Measurements from ENCODE around the gene BRAP.

The BRAP gene

DNA sequence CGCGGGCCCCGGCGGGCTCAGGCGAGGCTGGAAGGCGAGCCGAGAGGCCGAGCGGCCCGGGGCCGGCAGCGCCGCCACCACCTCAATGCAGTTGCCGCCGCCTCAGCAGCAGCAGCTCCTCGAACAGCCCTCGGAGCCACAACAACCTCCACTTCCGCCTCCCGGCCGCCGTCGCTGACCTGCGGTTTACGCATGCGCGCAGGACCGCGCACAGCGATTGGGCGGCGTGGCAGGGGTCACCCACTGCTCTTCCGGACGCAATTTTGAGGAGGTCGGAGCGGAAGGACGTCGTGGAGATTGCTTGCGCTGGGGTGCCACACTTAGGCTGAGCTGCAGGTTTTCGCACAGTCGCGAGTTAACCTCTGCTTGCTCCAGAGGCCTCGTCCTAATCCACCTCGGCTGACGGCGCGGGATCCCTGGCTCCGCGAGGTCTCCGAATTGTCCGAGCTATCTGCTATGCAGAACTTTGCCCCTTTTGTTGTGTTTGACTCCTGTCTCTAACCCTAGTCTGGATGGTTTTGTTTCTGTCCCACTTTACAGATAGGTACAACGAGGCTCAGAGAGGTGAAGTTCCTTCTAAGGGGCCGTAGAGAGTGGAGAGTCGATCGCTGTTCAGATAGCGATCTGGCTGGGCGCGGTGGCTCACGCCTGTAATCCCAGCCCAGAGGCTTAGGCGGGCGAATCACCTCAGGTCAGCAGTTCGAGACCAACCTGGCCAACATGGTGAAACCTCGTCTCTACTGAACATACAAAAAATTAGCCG is at the start of gene BRAP, which contains the start of gene ACAD10 (continued):
- TF ChIP-seq ZNF2 (tag by site-specific recombination; IDR thresholded peaks at IDR 0.05) (peak; percentile 85), ZNF140 (tag by site-specific recombination; IDR thresholded peaks at IDR 0.05) (no peak), GLIS2 (tag by site-specific recombination; IDR thresholded peaks at IDR 0.05) (peak; percentile 68), ZBTB7A (tag by site-specific recombination; IDR thresholded peaks at IDR 0.05; ENCODE audit: low read depth) (no peak), ZNF629 (tag by site-specific recombination; IDR thresholded peaks at IDR 0.05) (peak; percentile 80), ZNF701 (tag by site-specific recombination; IDR thresholded peaks at IDR 0.05) (no peak), ZXDB (tag by site-specific recombination; IDR thresholded peaks at IDR 0.05) (peak; percentile 75), SP7 (tag by site-specific recombination; IDR thresholded peaks at IDR 0.05) (peak; percentile 85), WT1 (tag by site-specific recombination; IDR thresholded peaks at IDR 0.05) (peak; percentile 42; the same call in 1 of the 2 replicates), SP3 (tag by site-specific recombination; IDR thresholded peaks at IDR 0.05) (0 out of 2 replicates have a peak, but pooled peaks have one; percentile 27), ZNF501 (tag by site-specific recombination; IDR thresholded peaks at IDR 0.05) (peak; percentile 79), ZNF610 (tag by site-specific recombination; IDR thresholded peaks at IDR 0.05; ENCODE audit: borderline replicate concordance) (peak; percentile 47; the same call in 1 of the 2 replicates), SP2 (tag by site-specific recombination; IDR thresholded peaks at IDR 0.05) (peak; percentile 85), ZNF843 (tag by site-specific recombination; IDR thresholded peaks at IDR 0.05) (0 out of 2 replicates have a peak, but pooled peaks have one; percentile 20), ZNF202 (tag by site-specific recombination; IDR thresholded peaks at IDR 0.05; ENCODE audit: borderline replicate concordance) (no peak)
- TF ChIP-seq, protein P1, sequence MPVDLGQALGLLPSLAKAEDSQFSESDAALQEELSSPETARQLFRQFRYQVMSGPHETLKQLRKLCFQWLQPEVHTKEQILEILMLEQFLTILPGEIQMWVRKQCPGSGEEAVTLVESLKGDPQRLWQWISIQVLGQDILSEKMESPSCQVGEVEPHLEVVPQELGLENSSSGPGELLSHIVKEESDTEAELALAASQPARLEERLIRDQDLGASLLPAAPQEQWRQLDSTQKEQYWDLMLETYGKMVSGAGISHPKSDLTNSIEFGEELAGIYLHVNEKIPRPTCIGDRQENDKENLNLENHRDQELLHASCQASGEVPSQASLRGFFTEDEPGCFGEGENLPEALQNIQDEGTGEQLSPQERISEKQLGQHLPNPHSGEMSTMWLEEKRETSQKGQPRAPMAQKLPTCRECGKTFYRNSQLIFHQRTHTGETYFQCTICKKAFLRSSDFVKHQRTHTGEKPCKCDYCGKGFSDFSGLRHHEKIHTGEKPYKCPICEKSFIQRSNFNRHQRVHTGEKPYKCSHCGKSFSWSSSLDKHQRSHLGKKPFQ (tag by site-specific recombination; IDR thresholded peaks at IDR 0.05): peak; percentile 48; the same call in 1 of the 2 replicates
- TF ChIP-seq, protein P2, sequence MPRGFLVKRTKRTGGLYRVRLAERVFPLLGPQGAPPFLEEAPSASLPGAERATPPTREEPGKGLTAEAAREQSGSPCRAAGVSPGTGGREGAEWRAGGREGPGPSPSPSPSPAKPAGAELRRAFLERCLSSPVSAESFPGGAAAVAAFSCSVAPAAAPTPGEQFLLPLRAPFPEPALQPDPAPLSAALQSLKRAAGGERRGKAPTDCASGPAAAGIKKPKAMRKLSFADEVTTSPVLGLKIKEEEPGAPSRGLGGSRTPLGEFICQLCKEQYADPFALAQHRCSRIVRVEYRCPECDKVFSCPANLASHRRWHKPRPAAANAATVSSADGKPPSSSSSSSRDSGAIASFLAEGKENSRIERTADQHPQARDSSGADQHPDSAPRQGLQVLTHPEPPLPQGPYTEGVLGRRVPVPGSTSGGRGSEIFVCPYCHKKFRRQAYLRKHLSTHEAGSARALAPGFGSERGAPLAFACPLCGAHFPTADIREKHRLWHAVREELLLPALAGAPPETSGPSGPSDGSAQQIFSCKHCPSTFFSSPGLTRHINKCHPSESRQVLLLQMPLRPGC (tag by site-specific recombination; IDR thresholded peaks at IDR 0.05): peak; percentile 25; the same call in 1 of the 2 replicates
- TF ChIP-seq, protein P3, sequence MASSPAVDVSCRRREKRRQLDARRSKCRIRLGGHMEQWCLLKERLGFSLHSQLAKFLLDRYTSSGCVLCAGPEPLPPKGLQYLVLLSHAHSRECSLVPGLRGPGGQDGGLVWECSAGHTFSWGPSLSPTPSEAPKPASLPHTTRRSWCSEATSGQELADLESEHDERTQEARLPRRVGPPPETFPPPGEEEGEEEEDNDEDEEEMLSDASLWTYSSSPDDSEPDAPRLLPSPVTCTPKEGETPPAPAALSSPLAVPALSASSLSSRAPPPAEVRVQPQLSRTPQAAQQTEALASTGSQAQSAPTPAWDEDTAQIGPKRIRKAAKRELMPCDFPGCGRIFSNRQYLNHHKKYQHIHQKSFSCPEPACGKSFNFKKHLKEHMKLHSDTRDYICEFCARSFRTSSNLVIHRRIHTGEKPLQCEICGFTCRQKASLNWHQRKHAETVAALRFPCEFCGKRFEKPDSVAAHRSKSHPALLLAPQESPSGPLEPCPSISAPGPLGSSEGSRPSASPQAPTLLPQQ (tag by site-specific recombination; IDR thresholded peaks at IDR 0.05): no peak; the same call in 1 of the 2 replicates
- TF ChIP-seq, protein P4, sequence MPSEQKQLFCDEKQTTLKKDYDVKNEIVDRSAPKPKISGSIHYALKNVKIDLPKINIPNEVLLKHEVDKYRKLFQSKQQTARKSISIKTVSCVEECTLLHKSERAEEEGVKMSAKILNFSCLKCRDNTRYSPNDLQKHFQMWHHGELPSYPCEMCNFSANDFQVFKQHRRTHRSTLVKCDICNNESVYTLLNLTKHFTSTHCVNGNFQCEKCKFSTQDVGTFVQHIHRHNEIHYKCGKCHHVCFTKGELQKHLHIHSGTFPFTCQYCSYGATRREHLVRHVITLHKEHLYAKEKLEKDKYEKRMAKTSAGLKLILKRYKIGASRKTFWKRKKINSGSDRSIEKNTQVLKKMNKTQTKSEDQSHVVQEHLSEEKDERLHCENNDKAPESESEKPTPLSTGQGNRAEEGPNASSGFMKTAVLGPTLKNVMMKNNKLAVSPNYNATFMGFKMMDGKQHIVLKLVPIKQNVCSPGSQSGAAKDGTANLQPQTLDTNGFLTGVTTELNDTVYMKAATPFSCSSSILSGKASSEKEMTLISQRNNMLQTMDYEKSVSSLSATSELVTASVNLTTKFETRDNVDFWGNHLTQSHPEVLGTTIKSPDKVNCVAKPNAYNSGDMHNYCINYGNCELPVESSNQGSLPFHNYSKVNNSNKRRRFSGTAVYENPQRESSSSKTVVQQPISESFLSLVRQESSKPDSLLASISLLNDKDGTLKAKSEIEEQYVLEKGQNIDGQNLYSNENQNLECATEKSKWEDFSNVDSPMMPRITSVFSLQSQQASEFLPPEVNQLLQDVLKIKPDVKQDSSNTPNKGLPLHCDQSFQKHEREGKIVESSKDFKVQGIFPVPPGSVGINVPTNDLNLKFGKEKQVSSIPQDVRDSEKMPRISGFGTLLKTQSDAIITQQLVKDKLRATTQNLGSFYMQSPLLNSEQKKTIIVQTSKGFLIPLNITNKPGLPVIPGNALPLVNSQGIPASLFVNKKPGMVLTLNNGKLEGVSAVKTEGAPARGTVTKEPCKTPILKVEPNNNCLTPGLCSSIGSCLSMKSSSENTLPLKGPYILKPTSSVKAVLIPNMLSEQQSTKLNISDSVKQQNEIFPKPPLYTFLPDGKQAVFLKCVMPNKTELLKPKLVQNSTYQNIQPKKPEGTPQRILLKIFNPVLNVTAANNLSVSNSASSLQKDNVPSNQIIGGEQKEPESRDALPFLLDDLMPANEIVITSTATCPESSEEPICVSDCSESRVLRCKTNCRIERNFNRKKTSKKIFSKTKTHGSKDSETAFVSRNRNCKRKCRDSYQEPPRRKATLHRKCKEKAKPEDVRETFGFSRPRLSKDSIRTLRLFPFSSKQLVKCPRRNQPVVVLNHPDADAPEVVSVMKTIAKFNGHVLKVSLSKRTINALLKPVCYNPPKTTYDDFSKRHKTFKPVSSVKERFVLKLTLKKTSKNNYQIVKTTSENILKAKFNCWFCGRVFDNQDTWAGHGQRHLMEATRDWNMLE (tag by site-specific recombination; conservative IDR thresholded peaks at IDR 0.05; ENCODE audit: low read depth): peak; percentile 76
- TF ChIP-seq, protein P5, sequence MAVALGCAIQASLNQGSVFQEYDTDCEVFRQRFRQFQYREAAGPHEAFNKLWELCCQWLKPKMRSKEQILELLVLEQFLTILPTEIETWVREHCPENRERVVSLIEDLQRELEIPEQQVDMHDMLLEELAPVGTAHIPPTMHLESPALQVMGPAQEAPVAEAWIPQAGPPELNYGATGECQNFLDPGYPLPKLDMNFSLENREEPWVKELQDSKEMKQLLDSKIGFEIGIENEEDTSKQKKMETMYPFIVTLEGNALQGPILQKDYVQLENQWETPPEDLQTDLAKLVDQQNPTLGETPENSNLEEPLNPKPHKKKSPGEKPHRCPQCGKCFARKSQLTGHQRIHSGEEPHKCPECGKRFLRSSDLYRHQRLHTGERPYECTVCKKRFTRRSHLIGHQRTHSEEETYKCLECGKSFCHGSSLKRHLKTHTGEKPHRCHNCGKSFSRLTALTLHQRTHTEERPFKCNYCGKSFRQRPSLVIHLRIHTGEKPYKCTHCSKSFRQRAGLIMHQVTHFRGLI (tag by site-specific recombination; IDR thresholded peaks at IDR 0.05): peak; percentile 73
- TF ChIP-seq, protein P6, sequence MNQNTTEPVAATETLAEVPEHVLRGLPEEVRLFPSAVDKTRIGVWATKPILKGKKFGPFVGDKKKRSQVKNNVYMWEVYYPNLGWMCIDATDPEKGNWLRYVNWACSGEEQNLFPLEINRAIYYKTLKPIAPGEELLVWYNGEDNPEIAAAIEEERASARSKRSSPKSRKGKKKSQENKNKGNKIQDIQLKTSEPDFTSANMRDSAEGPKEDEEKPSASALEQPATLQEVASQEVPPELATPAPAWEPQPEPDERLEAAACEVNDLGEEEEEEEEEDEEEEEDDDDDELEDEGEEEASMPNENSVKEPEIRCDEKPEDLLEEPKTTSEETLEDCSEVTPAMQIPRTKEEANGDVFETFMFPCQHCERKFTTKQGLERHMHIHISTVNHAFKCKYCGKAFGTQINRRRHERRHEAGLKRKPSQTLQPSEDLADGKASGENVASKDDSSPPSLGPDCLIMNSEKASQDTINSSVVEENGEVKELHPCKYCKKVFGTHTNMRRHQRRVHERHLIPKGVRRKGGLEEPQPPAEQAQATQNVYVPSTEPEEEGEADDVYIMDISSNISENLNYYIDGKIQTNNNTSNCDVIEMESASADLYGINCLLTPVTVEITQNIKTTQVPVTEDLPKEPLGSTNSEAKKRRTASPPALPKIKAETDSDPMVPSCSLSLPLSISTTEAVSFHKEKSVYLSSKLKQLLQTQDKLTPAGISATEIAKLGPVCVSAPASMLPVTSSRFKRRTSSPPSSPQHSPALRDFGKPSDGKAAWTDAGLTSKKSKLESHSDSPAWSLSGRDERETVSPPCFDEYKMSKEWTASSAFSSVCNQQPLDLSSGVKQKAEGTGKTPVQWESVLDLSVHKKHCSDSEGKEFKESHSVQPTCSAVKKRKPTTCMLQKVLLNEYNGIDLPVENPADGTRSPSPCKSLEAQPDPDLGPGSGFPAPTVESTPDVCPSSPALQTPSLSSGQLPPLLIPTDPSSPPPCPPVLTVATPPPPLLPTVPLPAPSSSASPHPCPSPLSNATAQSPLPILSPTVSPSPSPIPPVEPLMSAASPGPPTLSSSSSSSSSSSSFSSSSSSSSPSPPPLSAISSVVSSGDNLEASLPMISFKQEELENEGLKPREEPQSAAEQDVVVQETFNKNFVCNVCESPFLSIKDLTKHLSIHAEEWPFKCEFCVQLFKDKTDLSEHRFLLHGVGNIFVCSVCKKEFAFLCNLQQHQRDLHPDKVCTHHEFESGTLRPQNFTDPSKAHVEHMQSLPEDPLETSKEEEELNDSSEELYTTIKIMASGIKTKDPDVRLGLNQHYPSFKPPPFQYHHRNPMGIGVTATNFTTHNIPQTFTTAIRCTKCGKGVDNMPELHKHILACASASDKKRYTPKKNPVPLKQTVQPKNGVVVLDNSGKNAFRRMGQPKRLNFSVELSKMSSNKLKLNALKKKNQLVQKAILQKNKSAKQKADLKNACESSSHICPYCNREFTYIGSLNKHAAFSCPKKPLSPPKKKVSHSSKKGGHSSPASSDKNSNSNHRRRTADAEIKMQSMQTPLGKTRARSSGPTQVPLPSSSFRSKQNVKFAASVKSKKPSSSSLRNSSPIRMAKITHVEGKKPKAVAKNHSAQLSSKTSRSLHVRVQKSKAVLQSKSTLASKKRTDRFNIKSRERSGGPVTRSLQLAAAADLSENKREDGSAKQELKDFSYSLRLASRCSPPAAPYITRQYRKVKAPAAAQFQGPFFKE (tag by site-specific recombination; IDR thresholded peaks at IDR 0.05; ENCODE audit: borderline replicate concordance): 0 out of 2 replicates have a peak, but pooled peaks have one; percentile 48
